ENCODE data around the gene BID.

Gene BID

GRCh38 chr22:17804331-17805080 is 30.2 kb upstream of the BID start:
- H3K36me3 ChIP-seq (ENCODE audit: control insufficient read depth, insufficient read depth, low read length): peaks cover 21% of the 10 kb centered on the region
- no peaks in the 10 kb centered on the region for H3K27me3 ChIP-seq (replicated peaks; ENCODE audit: control insufficient read depth, insufficient read depth, low read length, poor library complexity, severe bottlenecking)
- H3K4me1 ChIP-seq (ENCODE audit: control insufficient read depth, insufficient read depth, low read length, poor library complexity, severe bottlenecking): no peaks in the 10 kb centered on the region
- no peak overlapping the region for H3K4me3 ChIP-seq (ENCODE audit: insufficient read depth, low read depth, low read length, poor library complexity, severe bottlenecking)
- H3K9me3 ChIP-seq (ENCODE audit: control insufficient read depth, low read length): no peaks in the 10 kb centered on the region
- no peak for DNase-seq
- no peak overlapping the region for H3K27ac ChIP-seq (ENCODE audit: insufficient read depth, low read length, poor library complexity, severe bottlenecking)

- no peak overlapping the region for H3K4me3 ChIP-seq (ENCODE audit: insufficient read depth, low read depth, low read length, poor library complexity, severe bottlenecking)
- no peaks in the 10 kb centered on the region for H3K27me3 ChIP-seq (replicated peaks; ENCODE audit: control insufficient read depth, insufficient read depth, low read length, poor library complexity, severe bottlenecking)
- H3K9me3 ChIP-seq (ENCODE audit: control insufficient read depth, low read length): no peaks in the 10 kb centered on the region
- no peak overlapping the region for H3K27ac ChIP-seq (ENCODE audit: insufficient read depth, low read length, poor library complexity, severe bottlenecking)
- H3K4me1 ChIP-seq (ENCODE audit: control insufficient read depth, insufficient read depth, low read length, poor library complexity, severe bottlenecking): no peaks in the 10 kb centered on the region
- DNase-seq: no peak
- peaks cover 17% of the 10 kb centered on the region for H3K36me3 ChIP-seq (ENCODE audit: control insufficient read depth, insufficient read depth, low read length)
These were observed 29.5 kb upstream of the BID start for GRCh38 chr22:17803609-17804270.

- Histone ChIP-seq H3K9me3 (ENCODE audit: control insufficient read depth, low read length) (no peaks in the 10 kb centered on the region), H3K27me3 (replicated peaks; ENCODE audit: control insufficient read depth, insufficient read depth, low read length, poor library complexity, severe bottlenecking) (no peaks in the 10 kb centered on the region), H3K4me1 (ENCODE audit: control insufficient read depth, insufficient read depth, low read length, poor library complexity, severe bottlenecking) (no peaks in the 10 kb centered on the region), H3K27ac (ENCODE audit: insufficient read depth, low read length, poor library complexity, severe bottlenecking) (no peak overlapping the region), H3K4me3 (ENCODE audit: insufficient read depth, low read depth, low read length, poor library complexity, severe bottlenecking) (no peak overlapping the region), H3K36me3 (ENCODE audit: control insufficient read depth, insufficient read depth, low read length) (peaks cover 12% of the 10 kb centered on the region)
- no peak for DNase-seq
These were observed 28.6 kb upstream of the BID start for GRCh38 chr22:17802822-17803221.

- H3K4me1 ChIP-seq (ENCODE audit: control insufficient read depth, insufficient read depth, low read length, poor library complexity, severe bottlenecking): no peaks in the 10 kb centered on the region
- no peak overlapping the region for H3K27ac ChIP-seq (ENCODE audit: insufficient read depth, low read length, poor library complexity, severe bottlenecking)
- no peaks in the 10 kb centered on the region for H3K27me3 ChIP-seq (replicated peaks; ENCODE audit: control insufficient read depth, insufficient read depth, low read length, poor library complexity, severe bottlenecking)
- peaks cover 8% of the 10 kb centered on the region for H3K36me3 ChIP-seq (ENCODE audit: control insufficient read depth, insufficient read depth, low read length)
- H3K4me3 ChIP-seq (ENCODE audit: insufficient read depth, low read depth, low read length, poor library complexity, severe bottlenecking): no peak overlapping the region
- H3K9me3 ChIP-seq (ENCODE audit: control insufficient read depth, low read length): no peaks in the 10 kb centered on the region
- DNase-seq: no peak
These were observed 28.1 kb upstream of the BID start for GRCh38 chr22:17802411-17802810.

DNA sequence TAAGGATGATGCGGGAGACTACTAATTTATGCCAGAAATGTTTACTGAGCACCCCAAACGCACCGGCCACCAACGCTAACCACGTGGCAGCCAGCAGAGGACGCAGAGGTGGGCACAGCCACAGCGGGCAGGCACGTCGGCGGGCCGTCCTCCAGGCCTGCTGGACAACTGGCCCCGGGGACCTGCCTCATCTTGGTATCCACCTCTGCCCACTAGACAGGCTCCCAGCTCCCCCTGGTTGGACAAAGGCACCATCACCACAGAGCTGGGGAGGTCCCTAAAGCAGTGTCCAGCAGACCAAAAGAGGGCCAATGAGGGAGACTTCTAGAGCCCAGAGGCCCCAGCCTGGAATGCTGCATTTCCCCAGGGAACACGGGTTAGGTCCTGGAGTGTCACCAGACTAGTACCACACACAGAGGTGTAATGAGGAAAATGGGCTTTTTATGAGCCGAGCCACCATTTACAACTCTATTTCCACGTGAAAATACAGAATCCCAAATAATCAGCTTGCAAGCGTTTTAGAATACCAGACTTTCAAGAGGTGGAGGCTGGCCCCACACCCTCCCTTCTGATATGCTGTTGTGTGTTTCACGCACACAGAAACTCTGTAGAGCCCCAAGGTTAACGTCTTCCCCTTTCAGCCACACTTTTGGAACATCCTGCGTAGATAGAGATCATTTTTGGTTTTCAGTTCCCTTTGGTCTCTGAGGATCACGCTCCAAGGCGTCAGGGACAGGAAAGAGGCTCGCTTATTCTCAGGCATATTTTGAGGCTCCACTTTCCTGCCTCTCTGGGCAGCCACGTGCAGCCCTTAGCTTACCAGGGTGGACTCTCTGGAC is 23.7 kb upstream of the BID start:
- no peaks in the 10 kb centered on the region for H3K36me3 ChIP-seq (ENCODE audit: control insufficient read depth, insufficient read depth, low read length)
- DNase-seq: no peak
- no peaks in the 10 kb centered on the region for H3K27me3 ChIP-seq (replicated peaks; ENCODE audit: control insufficient read depth, insufficient read depth, low read length, poor library complexity, severe bottlenecking)
- H3K4me3 ChIP-seq (ENCODE audit: insufficient read depth, low read depth, low read length, poor library complexity, severe bottlenecking): no peak overlapping the region
- no peak overlapping the region for H3K27ac ChIP-seq (ENCODE audit: insufficient read depth, low read length, poor library complexity, severe bottlenecking)
- H3K9me3 ChIP-seq (ENCODE audit: control insufficient read depth, low read length): no peaks in the 10 kb centered on the region
- no peaks in the 10 kb centered on the region for H3K4me1 ChIP-seq (ENCODE audit: control insufficient read depth, insufficient read depth, low read length, poor library complexity, severe bottlenecking)

- no peaks in the 10 kb centered on the region for H3K9me3 ChIP-seq (ENCODE audit: control insufficient read depth, low read length)
- no peaks in the 10 kb centered on the region for H3K4me1 ChIP-seq (ENCODE audit: control insufficient read depth, insufficient read depth, low read length, poor library complexity, severe bottlenecking)
- H3K4me3 ChIP-seq (ENCODE audit: insufficient read depth, low read depth, low read length, poor library complexity, severe bottlenecking): no peak overlapping the region
These were observed 22.4 kb upstream of the BID start for GRCh38 chr22:17796695-17797094.

GRCh38 chr22:17795661-17796548 is 21.6 kb upstream of the BID start:
- Histone ChIP-seq H3K9me3 (ENCODE audit: control insufficient read depth, low read length) (no peaks in the 10 kb centered on the region), H3K4me3 (ENCODE audit: insufficient read depth, low read depth, low read length, poor library complexity, severe bottlenecking) (no peak overlapping the region), H3K27ac (ENCODE audit: insufficient read depth, low read length, poor library complexity, severe bottlenecking) (no peak overlapping the region), H3K36me3 (ENCODE audit: control insufficient read depth, insufficient read depth, low read length) (peaks cover 8% of the 10 kb centered on the region), H3K4me1 (ENCODE audit: control insufficient read depth, insufficient read depth, low read length, poor library complexity, severe bottlenecking) (no peaks in the 10 kb centered on the region), H3K27me3 (replicated peaks; ENCODE audit: control insufficient read depth, insufficient read depth, low read length, poor library complexity, severe bottlenecking) (no peaks in the 10 kb centered on the region)
- DNase-seq: no peak

More at GRCh38 chr22:17796695-17797094, 22.4 kb upstream of the BID start:
- H3K27ac ChIP-seq (ENCODE audit: insufficient read depth, low read length, poor library complexity, severe bottlenecking): no peak overlapping the region
- peaks cover 2% of the 10 kb centered on the region for H3K36me3 ChIP-seq (ENCODE audit: control insufficient read depth, insufficient read depth, low read length)
- no peaks in the 10 kb centered on the region for H3K27me3 ChIP-seq (replicated peaks; ENCODE audit: control insufficient read depth, insufficient read depth, low read length, poor library complexity, severe bottlenecking)
- no peak for DNase-seq

DNA sequence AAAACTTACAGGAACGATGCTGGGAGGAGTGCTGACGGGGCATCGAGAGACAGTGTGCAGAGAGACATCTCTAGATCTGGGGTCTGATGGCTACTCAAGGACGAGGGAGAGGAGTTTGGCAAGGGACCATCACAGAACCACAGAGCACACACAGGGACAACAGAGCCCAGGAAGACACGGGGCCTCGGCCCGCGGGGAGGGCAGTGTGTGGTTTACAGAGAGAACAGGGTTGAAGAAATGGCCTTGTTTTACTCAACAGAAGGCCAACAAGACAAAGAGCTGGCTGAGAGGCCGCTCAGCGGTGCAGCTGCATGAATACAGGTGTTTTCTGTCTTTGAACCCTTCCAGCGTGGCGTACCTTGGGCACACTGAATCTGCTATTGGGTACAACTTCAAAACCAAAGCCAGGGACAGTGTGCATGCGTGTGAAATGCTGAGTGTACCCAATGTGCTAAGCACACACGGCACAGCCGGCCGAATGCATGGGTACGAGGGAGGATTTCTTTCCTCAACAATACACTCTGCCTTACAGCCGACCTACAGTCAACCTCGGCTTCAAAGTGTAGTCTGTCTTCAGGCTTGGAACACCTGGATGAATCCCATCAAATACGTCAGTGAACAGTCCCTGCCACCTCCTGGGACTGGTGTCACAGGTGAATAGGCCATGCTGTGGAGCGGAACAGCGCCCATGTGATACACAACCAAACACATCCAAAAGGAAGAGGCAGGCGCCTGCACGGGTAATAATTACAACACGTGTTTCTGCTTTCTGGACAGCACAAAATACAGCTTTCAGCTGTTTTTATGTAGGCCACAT is 20.7 kb upstream of the BID start:
- H3K9me3 ChIP-seq (ENCODE audit: control insufficient read depth, low read length): no peaks in the 10 kb centered on the region
- H3K4me1 ChIP-seq (ENCODE audit: control insufficient read depth, insufficient read depth, low read length, poor library complexity, severe bottlenecking): no peaks in the 10 kb centered on the region
- H3K4me3 ChIP-seq (ENCODE audit: insufficient read depth, low read depth, low read length, poor library complexity, severe bottlenecking): no peak overlapping the region
- peaks cover 15% of the 10 kb centered on the region for H3K36me3 ChIP-seq (ENCODE audit: control insufficient read depth, insufficient read depth, low read length)
- no peak overlapping the region for H3K27ac ChIP-seq (ENCODE audit: insufficient read depth, low read length, poor library complexity, severe bottlenecking)
- no peaks in the 10 kb centered on the region for H3K27me3 ChIP-seq (replicated peaks; ENCODE audit: control insufficient read depth, insufficient read depth, low read length, poor library complexity, severe bottlenecking)
- DNase-seq: no peak

Data from effector memory CD4-positive, alpha-beta T cell (primary cell).